ENCODE results near the gene KIAA0319L.
"Not testable (repeated sequence)": the region's sequence is repeated elsewhere in the genome, so short reads cannot be mapped to it uniquely, and the experiment has no call there.

KIAA0319L gene

DNA sequence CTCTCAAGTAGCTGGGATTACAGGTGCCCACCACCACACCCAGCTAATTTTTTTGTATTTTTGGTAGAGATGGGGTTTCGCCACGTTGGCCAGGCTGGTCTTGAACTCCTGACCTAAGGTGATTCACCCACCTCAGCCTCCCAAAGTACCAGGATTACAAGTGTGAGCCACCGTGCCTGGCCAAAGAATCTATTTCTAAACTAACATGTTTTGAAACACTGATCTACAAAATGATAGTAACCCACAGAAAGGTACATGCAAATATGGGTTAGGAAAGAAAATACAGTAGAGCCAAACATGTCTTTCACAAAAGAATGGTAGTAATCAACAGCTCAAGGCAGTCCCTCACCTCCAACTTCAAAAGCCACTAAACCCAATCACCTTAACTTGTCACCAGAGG, 84.0 kb downstream of the KIAA0319L start:
- no CpG with 5 or more reads among the region's 3 CpGs for WGBS (ENCODE audit: extremely low coverage, insufficient coverage, insufficient read length)
- H3K4me2 ChIP-seq (ENCODE audit: low read length); H2AFZ ChIP-seq (ENCODE audit: insufficient read depth, low read length, poor library complexity); H4K91ac ChIP-seq (ENCODE audit: low read depth, low read length); H2AK5ac ChIP-seq (ENCODE audit: low read length); H3K9ac ChIP-seq (ENCODE audit: low read length); H3K36me3 ChIP-seq (ENCODE audit: control insufficient read depth in 1 of 2, insufficient read depth in 2 of 2, low read length in 2 of 2); H4K8ac ChIP-seq (ENCODE audit: low read depth, low read length); H2BK5ac ChIP-seq (ENCODE audit: low read depth, low read length, poor library complexity); H3K4ac ChIP-seq (ENCODE audit: low read depth, low read length); H3K9me3 ChIP-seq (ENCODE audit: insufficient read depth, low read depth, low read length); H2BK120ac ChIP-seq (ENCODE audit: insufficient read depth, low read length, poor library complexity); H3K79me1 ChIP-seq (ENCODE audit: low read length); H3K4me3 ChIP-seq (ENCODE audit: low read depth, low read length); H3K79me2 ChIP-seq (ENCODE audit: control insufficient read depth, insufficient read depth, low read length, poor library complexity); H3K27me3 ChIP-seq (ENCODE audit: insufficient read depth, low read length); H2BK12ac ChIP-seq (ENCODE audit: low read length); H3K27ac ChIP-seq (ENCODE audit: low read depth, low read length); H3K4me1 ChIP-seq (ENCODE audit: control insufficient read depth in 1 of 2, insufficient read depth in 2 of 2, low read length in 2 of 2); H3K14ac ChIP-seq (ENCODE audit: low read length); H3K23ac ChIP-seq (ENCODE audit: low read length); H4K12ac ChIP-seq (ENCODE audit: low read depth, low read length); H3K18ac ChIP-seq (ENCODE audit: low read length): not testable (repeated sequence)
- DNase-seq = peak; percentile 51 to 83

GRCh38 chr1:35470977-35471613, 86.1 kb downstream of the KIAA0319L start:
- no peak for DNase-seq
- Histone ChIP-seq H2BK12ac (ENCODE audit: low read length) (no peak overlapping the region), H3K27me3 (ENCODE audit: insufficient read depth, low read length) (no peaks in the 10 kb centered on the region), H3K18ac (ENCODE audit: low read length) (no peak overlapping the region), H2BK120ac (ENCODE audit: insufficient read depth, low read length, poor library complexity) (no peak overlapping the region), H2AK5ac (ENCODE audit: low read length) (no peak overlapping the region), H3K4ac (ENCODE audit: low read depth, low read length) (no peak overlapping the region), H3K4me3 (ENCODE audit: low read depth, low read length) (no peak overlapping the region), H3K9me3 (ENCODE audit: insufficient read depth, low read depth, low read length) (no peaks in the 10 kb centered on the region), H4K8ac (ENCODE audit: low read depth, low read length) (no peak overlapping the region), H3K4me1 (ENCODE audit: control insufficient read depth in 1 of 2, insufficient read depth in 2 of 2, low read length in 2 of 2) (no peaks in the 10 kb centered on the region), H2BK5ac (ENCODE audit: low read depth, low read length, poor library complexity) (no peak overlapping the region), H4K12ac (ENCODE audit: low read depth, low read length) (no peak overlapping the region), H3K9ac (ENCODE audit: low read length) (no peak overlapping the region), H3K14ac (ENCODE audit: low read length) (no peak overlapping the region), H2AFZ (ENCODE audit: insufficient read depth, low read length, poor library complexity) (no peak overlapping the region), H3K36me3 (ENCODE audit: control insufficient read depth in 1 of 2, insufficient read depth in 2 of 2, low read length in 2 of 2) (peaks cover 2% of the 10 kb centered on the region in 2 experiments), H3K27ac (ENCODE audit: low read depth, low read length) (no peak overlapping the region), H3K79me1 (ENCODE audit: low read length) (no peaks in the 10 kb centered on the region), H3K4me2 (ENCODE audit: low read length) (no peak overlapping the region), H3K23ac (ENCODE audit: low read length) (no peak overlapping the region), H3K79me2 (ENCODE audit: control insufficient read depth, insufficient read depth, low read length, poor library complexity) (no peaks in the 10 kb centered on the region), H4K91ac (ENCODE audit: low read depth, low read length) (no peak overlapping the region)
- WGBS (ENCODE audit: extremely low coverage, insufficient coverage, insufficient read length) = no CpG with 5 or more reads among the region's 4 CpGs

- no peak overlapping the region for H3K4me2 ChIP-seq (ENCODE audit: low read length)
- H3K27me3 ChIP-seq (ENCODE audit: insufficient read depth, low read length) = no peaks in the 10 kb centered on the region
- H3K9me3 ChIP-seq (ENCODE audit: insufficient read depth, low read depth, low read length) = peaks cover 10% of the 10 kb centered on the region
- no peak overlapping the region for H4K12ac ChIP-seq (ENCODE audit: low read depth, low read length)
- H3K18ac ChIP-seq (ENCODE audit: low read length) = no peak overlapping the region
- H3K36me3 ChIP-seq (ENCODE audit: control insufficient read depth in 1 of 2, insufficient read depth in 2 of 2, low read length in 2 of 2) = peaks cover 14 to 29% of the 10 kb centered on the region in 2 experiments
- no peaks in the 10 kb centered on the region for H3K79me2 ChIP-seq (ENCODE audit: control insufficient read depth, insufficient read depth, low read length, poor library complexity)
- H3K9ac ChIP-seq (ENCODE audit: low read length) = no peak overlapping the region
- no peak overlapping the region for H2BK5ac ChIP-seq (ENCODE audit: low read depth, low read length, poor library complexity)
- no CpG with 5 or more reads among the region's 1 CpG for WGBS (ENCODE audit: extremely low coverage, insufficient coverage, insufficient read length)
- no peak overlapping the region for H3K4ac ChIP-seq (ENCODE audit: low read depth, low read length)
- H4K8ac ChIP-seq (ENCODE audit: low read depth, low read length) = no peak overlapping the region
- H4K91ac ChIP-seq (ENCODE audit: low read depth, low read length) = no peak overlapping the region
- no peak for DNase-seq
- no peak overlapping the region for H3K14ac ChIP-seq (ENCODE audit: low read length)
- H3K27ac ChIP-seq (ENCODE audit: low read depth, low read length) = no peak overlapping the region
- no peak overlapping the region for H2BK120ac ChIP-seq (ENCODE audit: insufficient read depth, low read length, poor library complexity)
- no peak overlapping the region for H2BK12ac ChIP-seq (ENCODE audit: low read length)
- no peak overlapping the region for H2AFZ ChIP-seq (ENCODE audit: insufficient read depth, low read length, poor library complexity)
- H3K4me3 ChIP-seq (ENCODE audit: low read depth, low read length) = no peak overlapping the region
- no peaks in the 10 kb centered on the region for H3K4me1 ChIP-seq (ENCODE audit: control insufficient read depth in 1 of 2, insufficient read depth in 2 of 2, low read length in 2 of 2)
- H3K79me1 ChIP-seq (ENCODE audit: low read length) = no peaks in the 10 kb centered on the region
- H3K23ac ChIP-seq (ENCODE audit: low read length) = no peak overlapping the region
- H2AK5ac ChIP-seq (ENCODE audit: low read length) = no peak overlapping the region
Measured at GRCh38 chr1:35466120-35466519, 91.1 kb downstream of the KIAA0319L start.

DNA sequence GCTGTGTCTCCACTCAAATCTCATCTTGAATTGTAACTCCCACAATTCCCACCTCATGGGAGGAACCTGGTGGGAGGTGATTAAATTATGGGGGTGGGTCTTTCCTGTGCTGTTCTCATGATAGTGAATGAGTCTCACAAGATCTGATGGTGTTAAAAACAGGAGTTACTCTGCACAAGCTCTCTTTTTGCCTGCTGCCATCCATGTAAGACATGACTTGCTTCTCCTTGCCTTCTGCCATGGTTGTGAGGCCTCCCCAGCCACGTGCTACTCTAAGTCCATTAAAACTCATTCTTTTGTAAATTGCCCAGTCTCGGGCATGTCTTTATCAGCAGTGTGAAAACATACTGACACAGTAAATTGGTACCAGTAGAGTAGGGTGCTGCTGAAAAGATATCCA, 93.5 kb downstream of the KIAA0319L start:
- not testable (repeated sequence) for H3K79me2 ChIP-seq (ENCODE audit: control insufficient read depth, insufficient read depth, low read length, poor library complexity); H3K4me3 ChIP-seq (ENCODE audit: low read depth, low read length); H2BK12ac ChIP-seq (ENCODE audit: low read length); H3K14ac ChIP-seq (ENCODE audit: low read length); H3K4me1 ChIP-seq (ENCODE audit: control insufficient read depth in 1 of 2, insufficient read depth in 2 of 2, low read length in 2 of 2); H4K8ac ChIP-seq (ENCODE audit: low read depth, low read length); H4K91ac ChIP-seq (ENCODE audit: low read depth, low read length); H3K79me1 ChIP-seq (ENCODE audit: low read length); H3K23ac ChIP-seq (ENCODE audit: low read length); H3K27me3 ChIP-seq (ENCODE audit: insufficient read depth, low read length); H3K9me3 ChIP-seq (ENCODE audit: insufficient read depth, low read depth, low read length); H3K27ac ChIP-seq (ENCODE audit: low read depth, low read length); H2AFZ ChIP-seq (ENCODE audit: insufficient read depth, low read length, poor library complexity); H3K4ac ChIP-seq (ENCODE audit: low read depth, low read length); H4K12ac ChIP-seq (ENCODE audit: low read depth, low read length); H3K18ac ChIP-seq (ENCODE audit: low read length); H2AK5ac ChIP-seq (ENCODE audit: low read length); DNase-seq; H3K9ac ChIP-seq (ENCODE audit: low read length); H3K4me2 ChIP-seq (ENCODE audit: low read length); H2BK120ac ChIP-seq (ENCODE audit: insufficient read depth, low read length, poor library complexity); H2BK5ac ChIP-seq (ENCODE audit: low read depth, low read length, poor library complexity)
- no CpG with 5 or more reads among the region's 2 CpGs for WGBS (ENCODE audit: extremely low coverage, insufficient coverage, insufficient read length)
- peaks cover 16 to 27% of the 10 kb centered on the region in 2 experiments for H3K36me3 ChIP-seq (ENCODE audit: control insufficient read depth in 1 of 2, insufficient read depth in 2 of 2, low read length in 2 of 2)

All from trophoblast cell (in vitro differentiated cells and primary cell).